HCT116 (cell line): ENCODE measurements around the gene KANK2. TPM values are rescaled to one million over a fixed set of nuclear protein-coding genes. Genes with fewer than 3 reads are reported as not detected.

ENCODE experiments used
- ATAC-seq: fragments of 200-7000 bp; cut with Tn5 transposase; 2 replicates; pipeline ENCODE4 v1.9.1; 2020; ENCODE audit warnings: mild to moderate bottlenecking, moderate library complexity
- BruUV-seq: library from RNA; stranded (reverse); fragments of 400-500 nt; replicated peaks from 2 replicates; lab custom pipeline; 2021; lab: Mats Ljungman, UMichigan
- CTCF ChIA-PET: fragments of 300-600 bp; sonication (Branson Sonifier 250); formaldehyde crosslinking; loops from one replicate; lab custom pipeline; 2021; ENCODE audit warnings: antibody characterized with exemption; lab: Charles Lee
- POLR2A ChIA-PET: fragments of 300-600, 350-600 bp; sonication (Branson Sonifier 250); formaldehyde crosslinking; loops from one replicate; lab custom pipeline; 2021; ENCODE audit warnings: antibody characterized with exemption; lab: Charles Lee
- RAD21 ChIA-PET, 2 experiments: fragments of 300-600 bp; sonication (Branson Sonifier 250); formaldehyde crosslinking; loops; one replicate each; lab custom pipeline; 2023; ENCODE audit warnings: low total read pairs in 2 of 2; ENCODE audit not compliant: uncharacterized antibody in 2 of 2, unreplicated experiment in 2 of 2, low non-redundant PET in 1 of 2; lab: Charles Lee
- DNase-seq: peaks from one replicate; pipeline ENCODE4 v3.0.0-alpha.2; 2010; ENCODE audit warnings: low read depth, low spot score
- H2AFZ ChIP-seq: fragments of 200-600 bp; shearing (Covaris generic), sonication (generic); 2 replicates; pipeline ENCODE4 v1.6.1; 2017; ENCODE audit warnings: low read depth, mixed run types, mixed read lengths, antibody characterized with exemption, low read length; ENCODE audit not compliant: poor library complexity, severe bottlenecking
- H3K27ac ChIP-seq: 2 replicates; pipeline ENCODE4 v1.5.1; 2012; ENCODE audit warnings: low read depth, low read length
- H3K27me3 ChIP-seq: fragments of 200-600 bp; sonication (generic); 2 replicates; pipeline ENCODE4 v1.6.1; 2016; ENCODE audit warnings: mixed run types, low read length, mixed read lengths; ENCODE audit not compliant: insufficient read depth
- H3K36me3 ChIP-seq, 2 experiments: fragments of 200-500 bp in 1 of 2; fragments of 200-600 bp in 1 of 2; sonication (Bioruptor generic) in 1 of 2; sonication (generic) in 1 of 2; 2 replicates each; pipeline versions ENCODE4 v1.5.1 to v1.6.1; 2014 to 2016; ENCODE audit warnings: low read length in 2 of 2, inconsistent platforms in 1 of 2, mixed read lengths in 1 of 2, mixed run types in 1 of 2; ENCODE audit not compliant: insufficient read depth in 2 of 2, control insufficient read depth in 1 of 2
- H3K4me1 ChIP-seq, 2 experiments: fragments of 200-600 bp in 1 of 2; sonication (generic) in 1 of 2; 2 replicates each; pipeline versions ENCODE4 v1.5.1 to v1.6.1; 2012 to 2017; ENCODE audit warnings: low read length in 2 of 2, inconsistent platforms in 1 of 2, mild to moderate bottlenecking in 1 of 2, mixed read lengths in 1 of 2, mixed run types in 1 of 2, moderate library complexity in 1 of 2; ENCODE audit not compliant: insufficient read depth in 2 of 2, control insufficient read depth in 1 of 2
- H3K4me2 ChIP-seq: fragments of 200-600 bp; sonication (generic); 2 replicates; pipeline ENCODE4 v1.6.1; 2017; ENCODE audit warnings: mixed run types, low read length, mixed read lengths
- H3K4me3 ChIP-seq, 2 experiments: fragments of 200-600 bp in 1 of 2; sonication (generic) in 1 of 2; replicated peaks in 1 of 2; 2 replicates each; pipeline ENCODE4 v1.5.1; 2011 to 2016; ENCODE audit warnings: low read length in 2 of 2, control low read depth in 1 of 2, low read depth in 1 of 2, mild to moderate bottlenecking in 1 of 2, mixed read lengths in 1 of 2, mixed run types in 1 of 2
- H3K79me2 ChIP-seq: fragments of 200-600 bp; sonication (generic); 2 replicates; pipeline ENCODE4 v1.6.1; 2017; ENCODE audit warnings: mild to moderate bottlenecking, mixed run types, low read length, moderate library complexity, mixed read lengths; ENCODE audit not compliant: insufficient read depth
- H3K9ac ChIP-seq: fragments of 200-600 bp; sonication (generic); 2 replicates; pipeline ENCODE4 v1.6.1; 2016; ENCODE audit warnings: low read length, mixed read lengths
- H3K9me2 ChIP-seq: fragments of 200-600 bp; sonication (generic), shearing (Covaris generic); 2 replicates; pipeline ENCODE4 v1.6.1; 2017; ENCODE audit warnings: mixed run types, mild to moderate bottlenecking, moderate library complexity; ENCODE audit not compliant: insufficient read depth
- H3K9me3 ChIP-seq, 2 experiments: fragments of 200-500 bp in 1 of 2; fragments of 200-600 bp in 1 of 2; sonication (Bioruptor generic) in 1 of 2; sonication (generic) in 1 of 2; 2 replicates each; pipeline ENCODE4 v1.6.1; 2014 to 2017; ENCODE audit warnings: low read length in 2 of 2, mixed read lengths in 2 of 2, inconsistent platforms in 1 of 2, low read depth in 1 of 2, mild to moderate bottlenecking in 1 of 2, mixed run types in 1 of 2, moderate library complexity in 1 of 2; ENCODE audit not compliant: control insufficient read depth in 1 of 2, insufficient read depth in 1 of 2
- H4K20me1 ChIP-seq: fragments of 200-600 bp; sonication (generic), shearing (Covaris generic); 2 replicates; pipeline ENCODE4 v1.6.1; 2017; ENCODE audit warnings: mixed run types, mild to moderate bottlenecking, moderate library complexity; ENCODE audit not compliant: insufficient read depth
- ATF3 ChIP-seq: IDR thresholded peaks from 2 replicates; pipeline ENCODE4 v1.6.1; 2012
- CEBPB ChIP-seq: IDR thresholded peaks from 2 replicates; pipeline ENCODE4 v1.6.1; 2012; ENCODE audit warnings: low read depth
- EGR1 ChIP-seq: IDR thresholded peaks from 2 replicates; pipeline ENCODE4 v1.6.1; 2012; ENCODE audit warnings: low read depth
- EZH2 ChIP-seq: fragments of 200-600 bp; sonication (generic); IDR thresholded peaks from 2 replicates; pipeline ENCODE4 v1.6.1; 2017; ENCODE audit warnings: antibody characterized with exemption, mixed run types
- MAX ChIP-seq: IDR thresholded peaks from 2 replicates; pipeline ENCODE4 v1.6.1; 2012
- SRF ChIP-seq: IDR thresholded peaks from 2 replicates; pipeline ENCODE4 v1.6.1; 2012; ENCODE audit warnings: low read depth
- ZFX ChIP-seq: fragments of 450-650 bp; IDR thresholded peaks from 2 replicates; pipeline ENCODE4 v1.6.1; 2017
- ZNF274 ChIP-seq: fragments of 200-500 bp; sonication (Bioruptor generic); IDR thresholded peaks from 2 replicates; pipeline ENCODE4 v1.6.1; 2014; ENCODE audit warnings: mild to moderate bottlenecking, low read depth, low read length, inconsistent platforms
- intact Hi-C: fragments of 100-400 bp; cut with micrococcal nuclease; formaldehyde crosslinking; loops from 2 replicates; pipeline ENCODE4 v1.10.0; 2022
- total RNA-seq: library from RNA; stranded (reverse); gene quantifications from one replicate; pipeline ENCODE4 v1.2.1, GENCODE V29; 2021; ENCODE audit not compliant: unreplicated experiment

KANK2 gene
- total RNA-seq, 1 experiment from 2014 or later, result 43.6 TPM

DNA sequence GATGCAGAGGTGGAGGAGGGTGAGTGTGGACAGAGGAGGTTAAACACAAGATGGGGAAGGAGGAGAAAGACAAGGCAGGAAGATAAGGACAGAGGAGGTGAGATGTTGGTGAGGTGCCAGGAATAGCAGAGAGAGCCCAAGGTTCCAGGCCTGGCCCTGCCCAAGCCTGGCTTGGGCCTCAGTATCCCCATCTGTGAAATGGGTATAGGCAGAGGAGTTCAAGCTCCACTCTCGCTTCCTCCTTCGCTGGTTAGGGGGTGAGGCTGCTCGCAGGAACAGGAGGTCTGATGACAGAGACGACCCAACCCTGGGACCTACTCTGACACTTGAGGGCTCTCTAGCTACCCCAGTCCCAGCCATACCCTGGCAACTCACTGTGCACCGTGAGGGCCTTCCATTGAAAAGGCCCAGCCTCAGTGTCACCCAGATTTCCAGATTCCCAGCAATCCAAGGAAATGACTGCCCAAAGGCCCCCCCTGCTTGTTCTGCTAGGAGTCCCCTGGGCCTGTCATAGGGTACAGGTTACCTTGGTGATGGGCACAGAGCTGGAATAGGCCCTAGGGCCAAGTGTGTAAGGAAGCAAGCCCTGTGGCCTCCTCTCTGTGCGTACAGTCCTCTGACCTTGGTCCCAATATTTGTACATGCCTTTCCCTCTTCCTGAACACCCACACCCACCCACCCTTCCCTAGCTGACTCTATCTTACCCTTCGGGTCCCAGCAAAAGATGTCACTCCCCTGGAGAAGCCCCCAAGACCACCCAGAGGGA, 33.5 kb upstream of the KANK2 start:
- BruUV-seq, result no TSS peak
- intact Hi-C loops, result no loop called here
- H3K27ac ChIP-seq, result no peak overlapping the region
- no peak overlapping the region for H3K9ac ChIP-seq
- ChIA-PET CTCF (no interaction called here), RAD21 (interaction anchor here in 1 of 2 experiments (0.6 kb wide), 1 partner anchor 12 kb away, joined by 4 read pairs; no protein-coding TSS in a partner anchor), POLR2A (no interaction called here)
- peaks cover 4 to 8% of the 10 kb centered on the region in 2 experiments; a peak in 3 of 4 replicates for H3K4me1 ChIP-seq
- H3K4me3 ChIP-seq, result no peak overlapping the region
- H2AFZ ChIP-seq, result no peak overlapping the region
- no peaks in the 10 kb centered on the region for H3K27me3 ChIP-seq
- no peaks in the 10 kb centered on the region for H4K20me1 ChIP-seq
- TF ChIP-seq ZFX, result no peak
- TF ChIP-seq EGR1, result no peak
- no peak for TF ChIP-seq ZNF274
- TF ChIP-seq MAX, result no peak
- TF ChIP-seq CEBPB, result no peak
- TF ChIP-seq EZH2, result no peak
- no peak for TF ChIP-seq ATF3
- TF ChIP-seq SRF, result no peak
- no peak overlapping the region for H3K4me2 ChIP-seq
- H3K9me3 ChIP-seq, result no peaks in the 10 kb centered on the region
- DNase-seq (no peak), ATAC-seq (no peak)
- no peaks in the 10 kb centered on the region for H3K79me2 ChIP-seq
- peaks cover 0 to 4% of the 10 kb centered on the region in 2 experiments; a peak in 1 of 4 replicates for H3K36me3 ChIP-seq
- H3K9me2 ChIP-seq, result no peaks in the 10 kb centered on the region
